ENCODE data around the gene NEDD4.

DNA sequence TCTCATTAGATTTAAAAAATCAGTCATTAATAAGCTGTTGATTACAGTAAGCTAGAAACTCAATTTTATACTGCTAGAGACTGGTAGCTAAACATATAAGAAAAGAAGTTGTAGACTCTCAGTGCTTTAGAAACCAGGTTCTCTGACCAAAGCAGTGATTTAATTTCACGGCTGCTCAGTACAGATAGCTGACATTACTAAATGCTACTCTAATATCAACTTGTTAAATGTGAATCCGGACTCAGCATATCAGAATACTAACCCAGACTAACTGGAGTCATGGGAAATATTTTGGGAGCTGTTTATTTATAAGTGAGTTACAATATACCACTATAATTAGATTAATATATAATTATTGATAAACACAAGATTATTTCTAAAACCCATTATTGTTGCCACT is 80.4 kb downstream of the NEDD4 start:
- TF ChIP-seq EP300 (IDR thresholded peaks at IDR 0.05; ENCODE audit: borderline replicate concordance), result no peak
- TF ChIP-seq RAD21 (IDR thresholded peaks at IDR 0.05; ENCODE audit: low read depth), result no peak
- no peak for TF ChIP-seq TCF12 (IDR thresholded peaks at IDR 0.05; ENCODE audit: low read depth)
- TF ChIP-seq EGR1 (IDR thresholded peaks at IDR 0.05), result no peak
- TF ChIP-seq, protein P1, sequence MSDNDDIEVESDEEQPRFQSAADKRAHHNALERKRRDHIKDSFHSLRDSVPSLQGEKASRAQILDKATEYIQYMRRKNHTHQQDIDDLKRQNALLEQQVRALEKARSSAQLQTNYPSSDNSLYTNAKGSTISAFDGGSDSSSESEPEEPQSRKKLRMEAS (IDR thresholded peaks at IDR 0.05), result no peak
- no peak for TF ChIP-seq TAF1 (IDR thresholded peaks at IDR 0.05; ENCODE audit: low read depth)
- no peak for TF ChIP-seq CEBPB (IDR thresholded peaks at IDR 0.05)
- no peak for TF ChIP-seq YY1 (IDR thresholded peaks at IDR 0.05; ENCODE audit: low read depth)

Data from Ishikawa (cell line).